GM21515 (cell line): ENCODE measurements around the gene HGS.
"Not testable (repeated sequence)": the region's sequence is repeated elsewhere in the genome, so short reads cannot be mapped to it uniquely, and the experiment has no call there.

Source experiments
- ATAC-seq: cut with Tn5 transposase; IDR thresholded peaks from one replicate; pipeline ENCODE4 v1.9.1; 2021; ENCODE audit not compliant: unreplicated experiment

HGS gene

GRCh38 chr17:81738801-81739393 is 55.1 kb downstream of the HGS start:
- no peak for ATAC-seq

GRCh38 chr17:81739593-81739992 is 55.8 kb downstream of the HGS start:
- ATAC-seq = not testable (repeated sequence)

- ATAC-seq = no peak
Measured at GRCh38 chr17:81740395-81740961, 56.7 kb downstream of the HGS start.

GRCh38 chr17:81741049-81741593 is 57.3 kb downstream of the HGS start:
- ATAC-seq = no peak

GRCh38 chr17:81741594-81742452 is 58.0 kb downstream of the HGS start:
- ATAC-seq = no peak
